ENCODE measurements around the gene FTL. TPM values are rescaled to one million over a fixed set of nuclear protein-coding genes. Genes with fewer than 3 reads are reported as not detected.
"Not testable (repeated sequence)": the region's sequence is repeated elsewhere in the genome, so short reads cannot be mapped to it uniquely, and the experiment has no call there.

The FTL gene
- total and polyA plus RNA-seq, 2 donors from 2014 or later, result 1,841 to 17,016 TPM

DNA sequence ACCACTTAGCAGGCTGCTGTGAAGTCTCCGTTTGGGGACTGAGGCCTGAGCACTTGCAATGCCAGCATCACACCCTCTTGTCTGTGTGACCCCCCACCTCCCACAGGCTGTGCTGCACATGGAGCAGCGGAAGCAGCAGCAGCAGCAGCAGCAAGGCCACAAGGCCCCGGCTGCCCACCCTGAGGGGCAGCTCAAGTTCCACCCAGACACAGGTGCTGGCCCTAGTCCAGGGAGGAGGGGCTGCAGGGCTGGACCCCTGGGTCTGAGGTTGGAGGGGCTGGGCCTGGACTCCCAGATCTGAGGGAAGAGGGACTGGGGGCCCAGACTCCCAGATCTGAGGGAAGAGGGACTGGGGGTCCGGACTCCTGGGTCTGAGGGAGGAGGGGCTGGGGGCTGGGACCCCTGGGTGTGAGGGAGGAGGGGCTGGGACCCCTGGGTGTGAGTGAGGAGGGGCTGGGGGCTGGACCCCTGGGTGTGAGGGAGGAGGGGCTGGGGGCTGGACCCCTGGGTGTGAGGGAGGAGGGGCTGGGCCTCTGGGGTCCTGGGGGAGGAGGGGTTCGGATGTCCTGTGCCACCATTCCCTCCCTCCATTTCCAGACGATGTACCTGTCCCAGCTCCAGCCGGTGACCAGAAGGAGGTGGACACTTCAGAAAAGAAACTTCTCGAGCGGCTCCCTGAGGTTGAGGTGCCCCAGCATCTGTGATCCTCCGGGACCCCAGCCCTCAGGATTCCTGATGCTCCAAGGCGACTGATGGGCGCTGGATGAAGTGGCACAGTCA is 43.2 kb upstream of the FTL start:
- TF ChIP-seq, protein P1, sequence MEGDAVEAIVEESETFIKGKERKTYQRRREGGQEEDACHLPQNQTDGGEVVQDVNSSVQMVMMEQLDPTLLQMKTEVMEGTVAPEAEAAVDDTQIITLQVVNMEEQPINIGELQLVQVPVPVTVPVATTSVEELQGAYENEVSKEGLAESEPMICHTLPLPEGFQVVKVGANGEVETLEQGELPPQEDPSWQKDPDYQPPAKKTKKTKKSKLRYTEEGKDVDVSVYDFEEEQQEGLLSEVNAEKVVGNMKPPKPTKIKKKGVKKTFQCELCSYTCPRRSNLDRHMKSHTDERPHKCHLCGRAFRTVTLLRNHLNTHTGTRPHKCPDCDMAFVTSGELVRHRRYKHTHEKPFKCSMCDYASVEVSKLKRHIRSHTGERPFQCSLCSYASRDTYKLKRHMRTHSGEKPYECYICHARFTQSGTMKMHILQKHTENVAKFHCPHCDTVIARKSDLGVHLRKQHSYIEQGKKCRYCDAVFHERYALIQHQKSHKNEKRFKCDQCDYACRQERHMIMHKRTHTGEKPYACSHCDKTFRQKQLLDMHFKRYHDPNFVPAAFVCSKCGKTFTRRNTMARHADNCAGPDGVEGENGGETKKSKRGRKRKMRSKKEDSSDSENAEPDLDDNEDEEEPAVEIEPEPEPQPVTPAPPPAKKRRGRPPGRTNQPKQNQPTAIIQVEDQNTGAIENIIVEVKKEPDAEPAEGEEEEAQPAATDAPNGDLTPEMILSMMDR (IDR thresholded peaks at IDR 0.05; ENCODE audit: borderline replicate concordance, extremely low read depth, insufficient read depth), result no peak
- peaks cover 0 to 13% (median 12%) of the 10 kb centered on the region in 3 donors for H3K36me3 ChIP-seq (ENCODE audit: control insufficient read depth in 2 of 3, insufficient read depth in 3 of 3, low read length in 3 of 3)

DNA sequence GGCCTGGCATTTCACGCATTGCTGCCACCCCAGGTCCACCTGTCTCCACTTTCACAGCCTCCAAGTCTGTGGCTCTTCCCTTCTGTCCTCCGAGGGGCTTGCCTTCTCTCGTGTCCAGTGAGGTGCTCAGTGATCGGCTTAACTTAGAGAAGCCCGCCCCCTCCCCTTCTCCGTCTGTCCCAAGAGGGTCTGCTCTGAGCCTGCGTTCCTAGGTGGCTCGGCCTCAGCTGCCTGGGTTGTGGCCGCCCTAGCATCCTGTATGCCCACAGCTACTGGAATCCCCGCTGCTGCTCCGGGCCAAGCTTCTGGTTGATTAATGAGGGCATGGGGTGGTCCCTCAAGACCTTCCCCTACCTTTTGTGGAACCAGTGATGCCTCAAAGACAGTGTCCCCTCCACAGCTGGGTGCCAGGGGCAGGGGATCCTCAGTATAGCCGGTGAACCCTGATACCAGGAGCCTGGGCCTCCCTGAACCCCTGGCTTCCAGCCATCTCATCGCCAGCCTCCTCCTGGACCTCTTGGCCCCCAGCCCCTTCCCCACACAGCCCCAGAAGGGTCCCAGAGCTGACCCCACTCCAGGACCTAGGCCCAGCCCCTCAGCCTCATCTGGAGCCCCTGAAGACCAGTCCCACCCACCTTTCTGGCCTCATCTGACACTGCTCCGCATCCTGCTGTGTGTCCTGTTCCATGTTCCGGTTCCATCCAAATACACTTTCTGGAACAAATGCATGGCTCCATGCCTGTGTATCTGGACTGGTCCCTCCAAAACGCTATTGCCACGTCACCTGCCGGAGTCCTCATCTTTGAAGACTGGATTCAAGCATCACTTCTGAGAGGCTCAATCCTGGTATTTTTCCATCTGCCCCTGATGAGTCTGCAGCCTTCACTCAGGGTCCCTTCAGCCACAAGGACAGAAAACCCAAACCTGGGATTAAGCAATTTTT is 42.3 kb upstream of the FTL start:
- DNase-seq (peak in 1 of 5 donors; percentile 48), FAIRE-seq (no peak)
- Histone ChIP-seq H3K9ac (ENCODE audit: low read length in 3 of 3) (no peak overlapping the region), H3K4me3 (ENCODE audit: low read length in 3 of 3) (no peak overlapping the region), H3K36me3 (ENCODE audit: control insufficient read depth in 2 of 3, insufficient read depth in 3 of 3, low read length in 3 of 3) (peaks cover 0 to 13% (median 11%) of the 10 kb centered on the region in 3 donors), H3K4me1 (ENCODE audit: control insufficient read depth in 2 of 3, insufficient read depth in 2 of 3, low read depth in 1 of 3, low read length in 3 of 3) (no peaks in the 10 kb centered on the region), H3K27ac (ENCODE audit: low read depth in 2 of 2, low read length in 2 of 2) (no peak overlapping the region), H3K9me3 (ENCODE audit: control insufficient read depth in 2 of 3, insufficient read depth in 1 of 3, low read length in 3 of 3) (no peaks in the 10 kb centered on the region), H3K27me3 (ENCODE audit: control insufficient read depth, insufficient read depth, low read length) (no peaks in the 10 kb centered on the region)
- TF ChIP-seq, protein P1 (IDR thresholded peaks at IDR 0.05; ENCODE audit: borderline replicate concordance, extremely low read depth, insufficient read depth), result no peak
- intact Hi-C loops (cut with DNase I), result no loop called here

More for the DNA sequence above, 43.2 kb upstream of the FTL start:
- intact Hi-C loops (cut with DNase I), result no loop called here
- DNase-seq (peak in 1 of 5 donors; percentile 59), FAIRE-seq (no peak)
- no peak overlapping the region for H3K27ac ChIP-seq (ENCODE audit: low read depth in 2 of 2, low read length in 2 of 2)
- H3K4me3 ChIP-seq (ENCODE audit: low read length in 3 of 3), result no peak overlapping the region
- H3K9ac ChIP-seq (ENCODE audit: low read length in 3 of 3), result no peak overlapping the region
- H3K9me3 ChIP-seq (ENCODE audit: control insufficient read depth in 2 of 3, insufficient read depth in 1 of 3, low read length in 3 of 3), result no peaks in the 10 kb centered on the region
- H3K4me1 ChIP-seq (ENCODE audit: control insufficient read depth in 2 of 3, insufficient read depth in 2 of 3, low read depth in 1 of 3, low read length in 3 of 3), result no peaks in the 10 kb centered on the region
- H3K27me3 ChIP-seq (ENCODE audit: control insufficient read depth, insufficient read depth, low read length), result no peaks in the 10 kb centered on the region

DNA sequence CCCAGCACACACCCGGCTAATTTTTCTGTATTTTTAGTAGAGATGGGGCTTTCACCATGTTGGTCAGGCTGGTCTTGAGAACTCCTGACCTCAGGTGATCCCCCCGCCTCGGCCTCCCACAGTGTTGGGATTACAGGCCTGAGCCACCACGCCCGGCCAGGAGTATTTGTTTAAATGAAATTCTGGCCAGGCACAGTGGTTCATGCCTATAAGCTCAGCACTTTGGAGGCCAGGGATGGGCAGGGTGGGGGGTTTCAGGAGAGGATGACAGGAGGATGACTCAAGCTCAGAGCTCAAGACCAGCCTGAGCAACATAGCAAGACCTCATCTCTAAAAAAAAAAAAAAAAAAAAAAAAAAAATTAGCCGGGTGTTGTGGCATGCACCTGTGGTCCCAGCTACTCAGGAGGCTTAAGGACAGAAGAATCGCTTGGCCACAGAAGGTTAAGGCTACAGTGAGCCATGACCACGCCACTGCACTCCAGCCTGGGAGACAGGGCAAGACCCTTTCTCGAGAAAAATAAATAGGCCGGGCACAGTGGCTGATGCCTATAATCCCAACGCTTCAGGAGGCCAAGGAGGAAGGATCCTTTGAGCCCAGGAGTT is 39.8 kb upstream of the FTL start:
- H3K27ac ChIP-seq (ENCODE audit: low read depth in 2 of 2, low read length in 2 of 2), result no peak overlapping the region
- peaks cover 0 to 9% (median 7%) of the 10 kb centered on the region in 3 donors for H3K36me3 ChIP-seq (ENCODE audit: control insufficient read depth in 2 of 3, insufficient read depth in 3 of 3, low read length in 3 of 3)

DNA sequence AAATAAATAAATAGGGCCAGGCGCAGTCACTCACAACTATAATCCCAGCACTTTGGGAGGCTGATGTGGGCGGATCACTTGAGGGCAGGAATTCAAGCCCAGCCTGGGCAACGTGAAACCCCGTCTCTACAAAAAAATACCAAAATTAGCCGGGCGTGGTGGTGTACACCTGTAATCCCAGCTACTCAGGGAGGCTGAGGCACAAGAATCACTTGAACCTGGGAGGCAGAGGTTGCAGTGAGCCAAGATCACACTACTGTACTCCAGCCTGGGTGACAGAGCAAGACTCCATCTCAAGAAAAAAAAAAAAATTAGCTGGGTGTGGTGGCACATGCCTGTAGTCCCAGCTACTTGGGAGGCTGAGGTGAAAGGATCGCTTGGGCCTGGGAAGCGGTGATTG is 39.2 kb upstream of the FTL start:
- H3K36me3 ChIP-seq (ENCODE audit: control insufficient read depth in 2 of 3, insufficient read depth in 3 of 3, low read length in 3 of 3); H3K4me1 ChIP-seq (ENCODE audit: control insufficient read depth in 2 of 3, insufficient read depth in 2 of 3, low read depth in 1 of 3, low read length in 3 of 3); H3K27ac ChIP-seq (ENCODE audit: low read depth in 2 of 2, low read length in 2 of 2); H3K4me3 ChIP-seq (ENCODE audit: low read length in 3 of 3); DNase-seq; FAIRE-seq; H3K9me3 ChIP-seq (ENCODE audit: control insufficient read depth in 2 of 3, insufficient read depth in 1 of 3, low read length in 3 of 3); intact Hi-C loops (cut with DNase I); H3K27me3 ChIP-seq (ENCODE audit: control insufficient read depth, insufficient read depth, low read length); H3K9ac ChIP-seq (ENCODE audit: low read length in 3 of 3): not testable (repeated sequence)

More for the DNA sequence above, 39.8 kb upstream of the FTL start:
- Histone ChIP-seq H3K4me3 (ENCODE audit: low read length in 3 of 3) (no peak overlapping the region), H3K9me3 (ENCODE audit: control insufficient read depth in 2 of 3, insufficient read depth in 1 of 3, low read length in 3 of 3) (no peaks in the 10 kb centered on the region), H3K4me1 (ENCODE audit: control insufficient read depth in 2 of 3, insufficient read depth in 2 of 3, low read depth in 1 of 3, low read length in 3 of 3) (no peaks in the 10 kb centered on the region), H3K9ac (ENCODE audit: low read length in 3 of 3) (no peak overlapping the region), H3K27me3 (ENCODE audit: control insufficient read depth, insufficient read depth, low read length) (no peaks in the 10 kb centered on the region)
- DNase-seq (peak in 1 of 5 donors; percentile 32), FAIRE-seq (no peak)
- intact Hi-C loops (cut with DNase I), result no loop called here
- TF ChIP-seq, protein P1 (IDR thresholded peaks at IDR 0.05; ENCODE audit: borderline replicate concordance, extremely low read depth, insufficient read depth), result no peak
